GM19193 (cell line): ENCODE measurements around the gene COPG1.

Experiments used
- POLR2A ChIP-seq: IDR thresholded peaks from 4 replicates; pipeline ENCODE4 v1.6.1; 2011; ENCODE audit not compliant: insufficient read depth, insufficient read length; ENCODE audit errors: extremely low read depth

Gene COPG1

DNA sequence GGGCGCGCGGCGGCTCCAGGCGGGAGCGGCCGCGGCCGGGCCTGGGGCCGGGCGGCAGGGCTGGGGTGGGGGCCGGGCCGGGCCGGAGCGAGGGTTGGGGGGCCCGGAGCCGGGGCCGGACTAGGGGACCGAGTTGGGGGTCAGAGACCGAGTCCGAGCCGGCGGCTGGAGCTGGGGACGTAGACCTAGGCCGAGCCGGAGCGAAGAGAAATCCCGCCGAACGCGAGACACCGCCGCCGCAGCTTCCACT is 66.5 kb downstream of the COPG1 start:
- TF ChIP-seq POLR2A: no peak

DNA sequence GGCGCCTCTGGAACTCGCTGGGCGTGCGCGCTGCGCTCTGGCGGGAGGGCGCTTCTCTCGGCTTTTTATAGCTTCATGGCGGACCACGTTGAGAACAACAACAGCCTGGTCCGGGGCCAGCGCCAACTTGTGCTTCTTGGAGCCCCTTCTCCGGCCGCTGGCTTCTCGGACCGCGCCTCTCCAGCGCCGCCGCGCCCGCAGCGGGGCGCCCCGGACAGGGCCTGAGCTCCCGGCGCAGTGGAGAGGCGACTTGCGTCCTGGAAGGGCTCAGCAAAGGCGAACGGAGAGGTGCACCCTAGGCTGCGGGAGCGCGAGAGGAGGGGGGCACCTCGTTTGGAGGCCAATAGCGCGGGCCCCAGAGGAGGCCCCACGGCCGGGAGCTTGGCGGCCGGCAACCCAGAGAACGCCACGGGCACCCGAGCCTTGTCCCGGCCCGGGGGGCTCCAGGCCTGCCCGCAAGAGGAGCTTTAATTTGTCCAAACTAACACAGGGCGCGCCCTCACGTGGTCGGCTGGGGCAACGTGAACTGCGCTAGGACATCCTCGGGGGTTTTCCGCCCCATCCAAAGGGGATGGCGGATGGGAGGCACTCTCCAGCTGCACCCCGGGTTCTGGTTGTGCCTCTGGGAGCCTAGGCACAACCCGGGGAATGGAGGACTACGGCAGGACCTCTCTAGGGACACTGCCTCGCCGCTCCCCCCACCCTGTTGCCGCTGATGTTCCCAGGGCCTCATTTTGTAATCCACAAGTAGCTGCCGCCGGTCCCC is 67.0 kb downstream of the COPG1 start:
- peak; percentile 99 for TF ChIP-seq POLR2A

DNA sequence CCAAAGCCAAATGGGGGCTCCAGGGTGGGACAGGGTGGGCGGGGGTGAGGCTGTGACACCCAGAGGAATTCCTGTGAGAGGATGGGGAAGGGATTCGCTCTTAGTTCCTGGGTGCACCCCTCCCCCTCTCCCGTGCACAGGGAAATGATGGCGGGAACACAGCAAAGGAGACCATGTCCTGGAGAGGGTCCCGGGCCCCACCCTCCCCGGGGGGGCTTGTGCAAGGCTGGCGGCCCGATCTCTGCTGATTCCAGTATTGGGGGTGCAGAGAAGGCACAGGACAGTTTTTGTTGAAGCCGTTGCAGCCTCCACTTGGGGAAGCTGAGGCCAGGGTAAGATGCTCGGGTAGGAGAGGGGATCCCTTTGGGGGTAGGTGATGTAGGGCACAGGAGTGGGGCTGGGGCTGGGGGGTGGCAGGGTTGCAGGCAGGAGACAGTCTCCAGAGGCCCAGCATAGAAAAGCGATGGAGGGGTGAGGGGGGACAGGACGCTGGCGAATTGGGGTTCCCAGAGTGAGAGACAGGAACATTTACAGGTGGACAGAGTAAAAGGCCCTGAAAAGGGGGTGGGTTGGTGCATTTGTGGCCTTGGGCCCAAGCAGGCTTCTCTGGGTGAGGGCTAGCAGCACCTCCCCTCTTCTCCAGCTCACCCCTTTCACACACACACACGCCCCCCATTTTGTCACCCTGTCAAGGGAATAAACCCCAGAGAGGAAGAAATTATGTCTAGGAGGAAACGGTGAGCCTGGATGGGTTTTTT is 67.8 kb downstream of the COPG1 start:
- no peak for TF ChIP-seq POLR2A

DNA sequence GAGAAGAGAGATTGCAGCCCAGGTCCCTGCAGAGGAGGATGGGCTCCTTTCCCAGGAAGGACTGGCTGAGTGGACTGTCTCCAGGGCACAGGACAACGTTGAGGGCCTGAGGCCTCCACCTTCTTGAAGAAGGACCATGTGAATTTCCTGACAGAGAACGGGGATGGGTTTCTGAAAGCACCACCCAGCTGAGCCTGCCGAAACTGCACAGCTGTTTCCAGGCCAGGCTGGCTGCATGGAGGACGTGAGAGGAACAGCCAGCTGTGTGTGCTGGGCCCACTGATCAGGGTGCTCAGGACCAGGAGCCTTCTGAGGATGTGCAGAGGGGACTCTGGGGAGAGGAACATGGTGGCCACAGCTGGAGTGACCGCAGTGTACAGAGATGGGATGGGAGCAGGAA is 68.4 kb downstream of the COPG1 start:
- no peak for TF ChIP-seq POLR2A

DNA sequence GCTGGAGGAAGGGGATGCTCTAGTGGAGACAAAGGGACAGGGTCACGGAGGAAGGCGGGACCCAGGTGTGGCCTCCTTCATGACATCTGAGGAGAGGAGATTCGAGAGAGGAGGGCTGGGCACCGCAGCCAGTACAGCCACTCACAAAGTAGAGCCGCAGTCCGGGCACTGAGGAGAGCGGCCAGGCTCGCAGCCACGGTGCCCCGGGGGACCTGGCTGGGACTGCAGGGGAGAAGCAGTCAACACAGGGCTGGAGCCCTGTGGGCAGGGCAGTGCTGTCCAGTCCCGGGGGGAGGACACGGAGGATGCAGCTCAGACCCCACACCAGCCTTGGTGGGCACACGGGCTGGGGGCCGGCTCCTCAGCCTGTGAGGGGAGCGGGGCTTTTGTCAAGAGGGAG is 69.5 kb downstream of the COPG1 start:
- no peak for TF ChIP-seq POLR2A

DNA sequence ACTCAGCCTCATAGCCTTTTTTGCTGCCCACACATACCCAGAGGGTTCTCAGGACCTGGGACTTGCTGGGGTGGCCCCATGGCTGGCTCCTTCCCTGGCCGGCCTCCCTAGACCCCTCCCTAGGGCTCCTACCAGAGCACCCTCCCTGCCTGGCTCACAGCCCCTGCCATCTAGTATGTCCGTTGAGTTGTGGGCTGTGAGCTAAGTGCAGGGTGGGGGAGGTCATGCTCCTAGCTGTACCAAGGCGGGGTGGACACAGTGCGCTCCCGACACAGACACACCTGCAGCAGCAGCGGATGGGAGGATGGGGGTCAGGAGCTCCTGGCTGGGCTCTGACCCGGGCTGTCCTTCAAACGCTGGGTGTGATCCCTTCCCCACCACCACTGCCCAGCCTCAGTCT is 70.9 kb downstream of the COPG1 start:
- TF ChIP-seq POLR2A: no peak

DNA sequence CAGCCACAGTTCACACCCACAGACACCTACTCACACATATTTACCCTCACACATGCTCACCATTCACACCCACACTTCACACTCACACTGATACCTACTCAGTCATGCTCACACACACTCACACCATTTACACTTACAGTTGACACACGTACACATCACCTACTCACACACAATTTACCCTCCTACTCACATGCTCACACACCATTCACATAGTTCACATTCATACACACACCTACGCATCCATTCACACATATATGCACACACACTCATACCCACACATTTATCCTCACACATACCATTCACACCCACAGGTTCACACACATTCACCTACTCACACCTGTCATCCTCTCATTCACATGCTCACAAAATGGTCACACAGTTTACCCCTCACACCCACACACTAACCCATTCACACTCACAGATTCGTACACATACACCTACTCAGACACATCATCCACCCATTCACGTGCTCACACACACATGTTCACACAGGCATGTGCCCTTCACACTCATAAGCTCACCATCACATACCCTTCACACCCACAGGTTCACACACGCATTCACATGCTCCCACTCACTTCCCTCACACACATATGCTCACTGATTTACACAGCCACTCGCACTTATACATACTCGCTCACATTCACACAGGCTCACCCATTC is 71.5 kb downstream of the COPG1 start:
- TF ChIP-seq POLR2A: no peak

DNA sequence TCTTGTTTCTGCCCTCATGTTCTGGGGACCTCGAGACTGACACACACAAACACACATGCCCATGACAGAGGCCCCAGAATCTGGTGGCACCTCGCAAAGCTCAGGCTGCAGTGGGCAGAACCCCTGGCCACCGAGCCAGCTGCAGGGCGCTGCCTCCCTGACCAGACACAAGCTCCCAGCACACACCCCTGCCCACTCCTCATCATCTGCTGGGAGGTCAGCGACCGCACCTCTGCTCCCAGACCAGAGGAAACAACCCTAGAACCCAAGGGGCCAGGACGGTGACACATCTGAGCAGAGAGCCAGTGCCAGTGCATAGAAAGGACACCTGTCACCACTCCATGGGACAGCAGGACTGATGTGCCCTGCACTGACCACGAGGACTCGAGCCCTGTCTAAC is 72.5 kb downstream of the COPG1 start:
- TF ChIP-seq POLR2A: no peak

DNA sequence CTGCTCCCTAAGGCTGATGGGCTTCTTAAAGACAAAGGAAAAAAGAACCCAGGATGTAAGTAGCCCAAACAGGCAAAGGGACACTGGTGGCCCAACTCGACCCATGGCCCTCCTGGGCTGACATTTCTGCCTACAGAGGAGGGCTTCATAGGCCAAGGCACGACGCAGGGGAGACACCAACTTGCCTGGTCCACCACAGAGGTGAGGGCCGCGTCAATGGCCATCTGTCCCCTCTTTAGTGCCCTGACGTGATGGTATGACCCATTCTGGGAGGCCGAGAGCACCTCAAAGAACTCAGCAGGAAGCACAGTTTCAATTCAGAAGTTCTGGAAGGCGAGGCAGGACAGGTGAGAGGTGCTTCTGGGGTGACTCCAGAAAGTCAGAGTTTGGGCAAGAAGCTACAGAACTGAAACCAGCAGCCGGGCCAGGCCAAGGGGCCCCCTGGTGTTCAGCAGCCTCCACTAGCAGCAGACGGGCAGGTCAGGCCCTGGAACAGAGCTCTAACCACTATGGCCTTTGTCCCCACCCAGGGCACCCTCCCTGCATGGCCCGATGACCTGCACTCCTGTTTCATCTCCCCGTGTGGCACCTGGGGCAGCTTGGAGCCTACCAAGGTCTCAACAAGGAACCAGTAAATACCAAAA is 74.4 kb downstream of the COPG1 start:
- no peak for TF ChIP-seq POLR2A

DNA sequence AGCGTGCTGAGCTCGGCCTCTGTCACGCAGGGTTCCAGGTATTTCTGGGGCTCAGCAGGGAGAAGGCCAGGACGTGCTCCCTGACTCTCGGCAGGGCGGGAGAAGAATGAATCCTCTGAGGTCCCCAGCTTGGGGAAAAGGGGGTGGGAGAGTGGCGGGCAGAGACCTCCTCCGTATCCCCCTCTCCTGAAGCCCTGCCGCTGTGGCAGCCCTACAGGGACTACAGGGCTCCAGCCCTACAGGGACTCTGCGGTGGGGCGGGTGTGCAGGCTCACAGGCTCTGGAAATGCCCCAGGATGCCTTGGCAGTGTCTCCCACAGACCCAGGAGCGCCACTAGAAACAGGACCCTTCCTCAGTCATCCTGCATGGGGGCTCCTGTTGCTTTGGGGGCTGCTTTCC is 75.4 kb downstream of the COPG1 start:
- no peak for TF ChIP-seq POLR2A

DNA sequence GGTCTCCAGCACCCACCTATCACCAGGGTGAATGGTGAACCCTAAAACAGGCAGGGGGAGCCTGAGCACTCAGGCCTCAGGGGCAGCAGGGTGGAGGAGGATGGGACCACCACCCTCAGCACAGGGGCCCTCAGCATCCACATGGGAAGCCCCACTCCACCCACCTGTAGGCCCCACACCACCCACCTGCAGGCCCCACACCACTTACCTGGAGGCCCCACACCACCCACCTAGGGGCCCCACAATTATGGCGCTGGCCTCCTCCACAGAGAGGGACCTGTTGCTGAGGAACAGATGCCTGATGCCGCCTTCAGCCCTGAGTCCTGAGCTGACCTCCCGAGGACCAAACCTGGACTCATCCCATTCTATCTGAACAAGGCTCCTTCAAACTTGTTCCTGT is 76.0 kb downstream of the COPG1 start:
- no peak for TF ChIP-seq POLR2A

DNA sequence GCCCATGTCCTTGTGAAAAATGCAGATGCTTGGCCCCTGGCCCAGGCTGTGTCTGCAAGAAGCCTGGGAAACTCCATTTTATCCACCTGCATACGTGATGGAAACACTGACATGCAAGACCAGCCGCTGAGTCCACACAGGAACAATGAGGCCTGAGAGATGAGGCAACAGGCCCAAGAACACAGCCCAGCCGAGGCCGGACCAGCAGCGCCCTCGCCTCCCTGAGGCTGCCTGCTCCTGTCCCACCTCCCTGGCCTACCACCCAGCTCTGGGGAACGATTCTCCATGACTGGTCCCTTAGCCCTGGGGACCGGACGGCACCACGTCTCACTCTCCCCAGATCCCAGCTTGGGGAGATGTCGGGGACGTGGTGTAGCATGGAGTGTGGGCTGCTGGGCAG is 76.7 kb downstream of the COPG1 start:
- TF ChIP-seq POLR2A: no peak

DNA sequence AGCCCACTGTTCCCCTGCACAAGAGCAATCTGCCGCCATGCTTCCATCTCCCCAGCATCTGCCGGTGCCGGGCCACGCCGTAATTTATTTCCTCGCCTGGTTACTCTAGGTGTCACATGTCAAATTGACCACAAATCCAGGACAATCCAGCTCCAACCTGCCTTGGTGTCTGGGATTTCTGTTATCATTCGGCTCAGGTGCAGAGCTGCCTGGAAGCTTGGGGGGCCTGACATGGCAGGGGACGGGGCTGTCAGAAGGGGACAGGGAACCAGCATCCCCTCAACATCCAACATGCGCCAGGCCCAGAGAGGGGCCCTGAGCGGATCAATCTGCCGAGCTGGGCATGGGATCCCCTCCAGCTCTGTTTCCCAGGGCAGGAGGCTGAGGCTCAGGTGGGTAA is 77.2 kb downstream of the COPG1 start:
- TF ChIP-seq POLR2A: no peak
